Immature natural killer cell (primary cell): Measurements from ENCODE around the gene B3GALT2. TPM values are rescaled to one million over a fixed set of nuclear protein-coding genes. Genes with fewer than 3 reads are reported as not detected.
"Not testable (repeated sequence)": the region's sequence is repeated elsewhere in the genome, so short reads cannot be mapped to it uniquely, and the experiment has no call there.

Experiments used
- DNase-seq, 3 donors: peaks; one replicate each; pipeline ENCODE4 v3.0.0; 2022; ENCODE audit warnings: mixed read lengths in 1 of 3
- H3K27ac Mint-ChIP-seq, 6 donors: one replicate each; pipeline ENCODE4 v1.8.0; 2020; ENCODE audit warnings: mixed read lengths in 6 of 6, mild to moderate bottlenecking in 5 of 6, inconsistent platforms in 4 of 6, moderate library complexity in 3 of 6
- H3K27me3 Mint-ChIP-seq, 3 donors: one replicate each; pipeline ENCODE4 v1.8.0; 2020 to 2021; ENCODE audit warnings: low read depth in 3 of 3, mild to moderate bottlenecking in 3 of 3, mixed read lengths in 3 of 3, moderate library complexity in 3 of 3, inconsistent platforms in 1 of 3
- H3K36me3 Mint-ChIP-seq, 3 donors: one replicate each; pipeline ENCODE4 v1.8.0; 2020; ENCODE audit warnings: mixed read lengths in 3 of 3, inconsistent platforms in 2 of 3, mild to moderate bottlenecking in 2 of 3
- H3K4me1 Mint-ChIP-seq, 2 donors: one replicate each; pipeline ENCODE4 v1.8.0; 2020; ENCODE audit warnings: inconsistent platforms in 2 of 2, mild to moderate bottlenecking in 2 of 2, mixed read lengths in 2 of 2, moderate library complexity in 1 of 2
- H3K4me3 Mint-ChIP-seq, 5 donors: one replicate each; pipeline ENCODE4 v1.8.0; 2020; ENCODE audit warnings: mild to moderate bottlenecking in 5 of 5, mixed read lengths in 5 of 5, inconsistent platforms in 3 of 5, moderate library complexity in 3 of 5
- H3K9me3 Mint-ChIP-seq, 6 donors: one replicate each; pipeline ENCODE4 v1.8.0; 2020; ENCODE audit warnings: mild to moderate bottlenecking in 6 of 6, mixed read lengths in 6 of 6, inconsistent platforms in 4 of 6, moderate library complexity in 3 of 6
- polyA plus RNA-seq, 3 donors: library from polyadenylated mRNA; unstranded; fragments of 300-500 nt; fragmentation: Illumina TruSeq; gene quantifications; one replicate each; pipeline ENCODE4 v1.2.3, GENCODE V29; 2021

Gene B3GALT2, protein sequence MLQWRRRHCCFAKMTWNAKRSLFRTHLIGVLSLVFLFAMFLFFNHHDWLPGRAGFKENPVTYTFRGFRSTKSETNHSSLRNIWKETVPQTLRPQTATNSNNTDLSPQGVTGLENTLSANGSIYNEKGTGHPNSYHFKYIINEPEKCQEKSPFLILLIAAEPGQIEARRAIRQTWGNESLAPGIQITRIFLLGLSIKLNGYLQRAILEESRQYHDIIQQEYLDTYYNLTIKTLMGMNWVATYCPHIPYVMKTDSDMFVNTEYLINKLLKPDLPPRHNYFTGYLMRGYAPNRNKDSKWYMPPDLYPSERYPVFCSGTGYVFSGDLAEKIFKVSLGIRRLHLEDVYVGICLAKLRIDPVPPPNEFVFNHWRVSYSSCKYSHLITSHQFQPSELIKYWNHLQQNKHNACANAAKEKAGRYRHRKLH
- under 1 TPM in 1 of 3 donors, not detected in 2; 0.07 TPM for polyA plus RNA-seq

DNA sequence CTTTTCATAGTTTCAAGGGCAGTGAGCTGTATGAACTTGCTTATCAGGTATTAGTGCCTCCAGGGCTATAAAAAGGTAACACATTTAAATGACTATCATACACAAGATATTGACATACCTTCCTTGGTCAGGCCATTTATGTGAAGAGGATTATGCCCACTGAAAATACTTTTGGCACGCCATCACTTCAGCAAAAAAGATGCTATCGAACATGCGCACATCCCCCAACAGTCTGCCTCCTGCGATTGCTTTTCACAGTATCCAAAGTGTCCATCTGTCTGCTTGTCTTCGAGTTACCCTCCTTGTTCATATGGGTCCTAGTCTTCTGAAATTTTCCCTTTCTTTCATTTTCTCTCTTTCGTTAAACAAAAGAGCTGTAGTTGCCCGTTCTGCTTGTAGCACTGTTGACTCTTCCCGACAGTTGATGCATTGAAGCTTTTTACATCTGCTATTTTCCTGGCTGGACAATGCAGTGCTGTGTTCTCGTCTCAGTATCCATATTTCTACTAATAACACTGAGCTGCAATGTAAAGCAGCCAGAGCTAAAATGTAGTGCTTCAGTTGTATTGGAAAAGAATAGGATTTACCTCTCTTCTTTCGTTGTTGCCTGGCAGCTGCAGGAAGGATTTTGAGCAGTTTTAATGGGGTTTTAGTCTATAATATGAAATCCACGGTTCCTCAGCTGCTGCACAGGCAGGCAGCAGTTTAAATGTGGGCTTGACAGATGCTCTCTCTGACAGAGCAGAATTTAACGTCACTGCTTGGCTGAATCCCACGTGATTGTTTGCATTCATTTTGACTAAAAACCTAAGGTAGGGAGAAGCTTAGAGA lies at the start of gene B3GALT2:
Gene B3GALT2, minus strand, starts transcription at position 713 of the 831 bp plus-strand sequence. CDS start 5,051 bp downstream, outside the sequence.
- peak within 1 kb of the TSS; percentile 3 to 83 (median 56) for H3K27ac Mint-ChIP-seq

DNA sequence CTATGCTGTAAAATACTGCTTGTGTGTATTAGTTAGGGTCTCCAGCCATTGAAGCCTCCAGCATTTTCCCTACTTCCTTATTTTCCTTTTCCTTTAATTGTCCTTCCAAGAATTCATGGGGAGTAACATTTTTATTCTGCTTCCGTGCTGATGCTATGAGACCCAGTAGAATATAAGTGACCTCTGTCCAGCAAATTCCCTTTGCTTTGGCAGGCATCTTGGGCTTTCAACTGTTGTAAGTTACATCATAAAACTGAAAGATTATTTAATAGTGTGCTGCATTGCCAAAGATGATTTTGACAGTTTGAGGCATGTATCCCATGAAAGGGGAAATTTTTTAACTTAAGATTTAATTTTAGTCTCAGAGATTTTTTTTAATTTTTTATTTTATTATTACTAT lies 48.1 kb upstream of the B3GALT2 start:
- DNase-seq = no peak
- no peaks in the 10 kb centered on the region for H3K9me3 Mint-ChIP-seq
- peak overlapping the region in 1 of 6 donors; percentile 28 for H3K27ac Mint-ChIP-seq
- H3K4me1 Mint-ChIP-seq = peaks cover 2 to 7% of the 10 kb centered on the region in 2 donors
- H3K27me3 Mint-ChIP-seq = no peaks in the 10 kb centered on the region
- no peak overlapping the region for H3K4me3 Mint-ChIP-seq
- peaks cover 22 to 31% (median 23%) of the 10 kb centered on the region in 3 donors for H3K36me3 Mint-ChIP-seq

More for the DNA sequence above, at the start of gene B3GALT2:
- H3K36me3 Mint-ChIP-seq = no peaks in the 10 kb centered on the region
- H3K4me1 Mint-ChIP-seq = peaks cover 43 to 78% of the 10 kb centered on the region in 2 donors
- peaks cover 0 to 1% (median 0%) of the 10 kb centered on the region in 3 donors for H3K27me3 Mint-ChIP-seq
- H3K4me3 Mint-ChIP-seq = peak within 1 kb of the TSS in 2 of 5 donors; percentile 1 to 15
- H3K9me3 Mint-ChIP-seq = no peaks in the 10 kb centered on the region
- no peak for DNase-seq

DNA sequence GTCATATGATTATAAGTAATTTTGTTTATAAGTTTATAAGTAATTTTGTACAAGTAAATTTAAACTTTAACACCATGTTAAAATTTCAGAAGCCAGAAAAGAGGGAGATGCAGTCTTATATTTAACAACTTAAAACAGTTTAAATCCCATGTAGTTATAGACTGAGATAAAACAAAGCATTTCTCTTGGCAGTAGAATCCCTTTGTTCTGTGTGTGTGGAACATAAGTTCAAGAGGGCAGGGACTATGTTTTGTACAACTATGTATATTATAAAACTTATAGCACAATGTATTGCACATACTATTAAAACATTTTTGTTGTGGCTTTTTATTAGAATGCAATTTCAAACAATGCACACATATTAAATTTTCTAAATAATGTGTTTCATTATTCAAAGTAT lies 44.7 kb upstream of the B3GALT2 start:
- peaks cover 6 to 17% (median 12%) of the 10 kb centered on the region in 3 donors for H3K36me3 Mint-ChIP-seq
- H3K27ac Mint-ChIP-seq, H3K4me3 Mint-ChIP-seq: not testable (repeated sequence)

DNA sequence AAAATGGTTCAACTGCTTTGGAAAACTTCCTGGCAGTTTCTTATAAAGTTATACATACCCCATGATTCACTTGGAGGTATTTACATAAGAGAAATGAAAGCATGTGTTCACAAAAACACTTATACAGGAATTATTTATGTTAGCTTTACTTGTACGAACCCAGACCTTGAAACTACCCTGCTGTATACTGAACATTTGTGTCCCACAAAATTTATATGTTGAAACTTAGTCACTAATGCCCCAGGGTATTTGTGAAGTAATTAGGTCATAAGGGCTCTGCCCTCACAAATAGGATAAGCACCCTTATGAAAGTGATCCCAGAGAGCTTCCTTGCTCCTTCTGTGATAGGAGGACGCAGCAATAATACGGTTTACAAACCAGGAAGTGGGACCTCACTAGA lies 42.7 kb upstream of the B3GALT2 start:
- Mint-ChIP-seq H3K27ac (no peak overlapping the region), H3K4me1 (peaks cover 13 to 35% of the 10 kb centered on the region in 2 donors), H3K36me3 (peaks cover 12 to 19% (median 14%) of the 10 kb centered on the region in 3 donors), H3K27me3 (peaks cover 0 to 2% (median 0%) of the 10 kb centered on the region in 3 donors), H3K9me3 (no peaks in the 10 kb centered on the region), H3K4me3 (no peak overlapping the region)
- DNase-seq = no peak

More for the DNA sequence above, 44.7 kb upstream of the B3GALT2 start:
- H3K27me3 Mint-ChIP-seq, H3K9me3 Mint-ChIP-seq, DNase-seq: not testable (repeated sequence)
- peaks cover 6 to 24% of the 10 kb centered on the region in 2 donors for H3K4me1 Mint-ChIP-seq

DNA sequence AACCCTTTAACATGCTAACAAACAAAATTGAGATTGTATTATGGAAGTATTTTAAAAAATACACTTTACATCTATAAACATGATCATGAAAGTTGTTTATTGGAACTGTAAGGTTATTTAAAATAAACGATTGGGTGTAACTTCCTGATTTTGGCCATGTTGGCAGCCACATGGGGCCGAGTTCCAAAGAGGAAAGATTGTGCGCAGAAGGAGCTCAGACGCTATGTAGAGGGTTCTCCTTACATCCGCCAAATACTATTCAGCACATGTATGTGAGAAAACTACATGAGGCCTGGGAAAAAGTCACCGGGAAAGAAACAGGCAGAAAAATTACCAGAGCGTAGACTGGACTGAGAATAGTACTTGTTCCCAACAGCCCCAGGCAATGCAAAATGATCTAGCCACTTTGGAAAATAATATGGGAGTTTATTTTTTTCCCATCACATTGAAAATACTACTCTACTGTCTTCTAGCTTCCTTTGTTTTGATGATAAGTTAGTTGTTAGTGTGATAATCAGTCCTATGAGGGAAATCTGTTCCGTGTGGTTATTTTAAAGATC lies 35.7 kb upstream of the B3GALT2 start:
- no peak for DNase-seq
- Mint-ChIP-seq H3K9me3 (no peaks in the 10 kb centered on the region), H3K36me3 (peaks cover 19 to 31% (median 20%) of the 10 kb centered on the region in 3 donors), H3K27ac (no peak overlapping the region), H3K27me3 (peaks cover 0 to 2% (median 0%) of the 10 kb centered on the region in 3 donors), H3K4me3 (no peak overlapping the region), H3K4me1 (peaks cover 16 to 37% of the 10 kb centered on the region in 2 donors)

DNA sequence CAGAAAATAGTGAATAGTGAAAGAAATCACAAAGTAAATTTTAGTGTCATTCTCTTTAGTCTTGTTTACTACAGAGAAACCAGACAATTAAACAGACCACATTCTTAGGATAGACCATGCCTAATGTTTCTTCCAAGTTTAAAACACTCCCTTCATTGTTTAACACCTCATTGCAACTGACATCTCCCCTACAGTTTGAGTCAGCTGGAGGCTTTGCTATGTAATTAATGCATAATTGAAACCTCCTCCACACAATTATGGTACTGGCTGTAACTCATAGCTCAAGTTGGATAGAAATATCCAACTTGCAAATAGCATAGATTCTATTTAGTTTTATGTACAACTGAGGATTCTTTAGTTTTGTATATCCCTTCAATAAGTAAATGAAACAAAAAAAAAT lies 35.2 kb upstream of the B3GALT2 start:
- Mint-ChIP-seq H3K9me3 (no peaks in the 10 kb centered on the region), H3K4me3 (no peak overlapping the region), H3K27me3 (peaks cover 0 to 2% (median 0%) of the 10 kb centered on the region in 3 donors), H3K4me1 (peaks cover 15 to 32% of the 10 kb centered on the region in 2 donors), H3K36me3 (peaks cover 16 to 33% (median 19%) of the 10 kb centered on the region in 3 donors), H3K27ac (peak overlapping the region in 1 of 6 donors; percentile 58)
- no peak for DNase-seq

DNA sequence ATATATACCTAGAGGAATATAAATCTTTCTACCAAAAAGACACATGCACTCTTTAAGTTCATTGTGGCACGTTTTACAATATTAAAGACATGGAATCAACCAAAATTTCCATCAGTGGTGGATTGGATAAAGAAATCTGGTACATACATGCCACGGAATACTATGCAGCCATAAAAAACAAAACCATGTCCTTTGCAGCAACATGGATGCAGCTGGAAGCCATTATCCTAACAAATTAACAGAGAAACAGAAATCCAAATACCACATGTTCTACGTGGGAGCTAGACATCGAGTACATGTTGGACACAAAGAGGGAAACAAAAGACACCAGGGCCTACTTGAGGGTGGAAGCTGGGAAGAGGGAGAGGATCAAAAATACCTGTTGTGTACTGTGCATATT lies 33.0 kb upstream of the B3GALT2 start:
- Mint-ChIP-seq H3K27me3 (no peaks in the 10 kb centered on the region), H3K4me3 (no peak overlapping the region), H3K4me1 (peaks cover 4 to 21% of the 10 kb centered on the region in 2 donors), H3K9me3 (no peaks in the 10 kb centered on the region), H3K27ac (peak overlapping the region in 3 of 6 donors; percentile 4 to 35 (median 14)), H3K36me3 (peaks cover 15 to 36% (median 21%) of the 10 kb centered on the region in 3 donors)
- no peak for DNase-seq

DNA sequence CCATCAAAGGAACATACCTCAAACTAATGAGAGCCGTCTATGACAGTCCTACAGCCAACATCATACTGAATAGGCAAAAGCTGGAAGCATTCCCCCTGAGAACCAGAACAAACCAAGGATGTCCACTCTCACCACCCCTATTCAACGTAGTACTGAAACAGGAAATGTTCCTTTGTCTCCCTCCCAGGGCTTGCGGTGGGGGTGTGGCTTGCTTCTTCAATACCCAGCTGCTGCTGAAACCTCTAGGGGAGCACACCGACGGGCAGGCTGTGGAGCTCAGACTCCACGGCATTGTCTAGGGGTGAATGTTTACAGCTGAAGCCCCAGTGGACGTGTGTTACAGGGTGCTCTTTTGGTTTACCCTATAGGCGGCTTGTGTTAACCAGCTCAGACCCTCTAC lies 30.5 kb upstream of the B3GALT2 start:
- DNase-seq = no peak
- H3K36me3 Mint-ChIP-seq = peaks cover 20 to 48% (median 31%) of the 10 kb centered on the region in 3 donors
- no peak overlapping the region for H3K27ac Mint-ChIP-seq
- no peaks in the 10 kb centered on the region for H3K9me3 Mint-ChIP-seq
- H3K27me3 Mint-ChIP-seq = peaks cover 0 to 2% (median 0%) of the 10 kb centered on the region in 3 donors
- H3K4me1 Mint-ChIP-seq = peaks cover 2 to 17% of the 10 kb centered on the region in 2 donors
- H3K4me3 Mint-ChIP-seq = no peak overlapping the region

DNA sequence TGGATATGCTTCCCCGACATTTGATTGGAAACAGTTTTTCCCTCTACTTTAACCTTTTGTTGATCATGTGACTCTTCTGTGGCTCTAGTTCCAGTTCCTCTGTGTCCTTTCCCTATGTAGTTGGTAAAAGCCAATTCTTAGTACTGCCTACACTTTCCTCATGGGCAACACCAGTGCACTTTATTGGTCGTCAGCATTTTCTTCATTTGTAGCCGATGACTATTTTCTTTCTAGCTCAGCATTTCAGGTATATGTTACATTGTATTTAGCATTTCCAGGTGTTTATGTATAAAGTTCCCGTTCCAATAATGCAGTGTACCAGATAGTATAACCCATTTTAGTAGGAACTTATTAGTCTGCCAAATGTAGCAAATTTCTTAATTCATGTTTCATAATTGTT lies 27.6 kb upstream of the B3GALT2 start:
- Mint-ChIP-seq H3K36me3 (peaks cover 20 to 56% (median 33%) of the 10 kb centered on the region in 3 donors), H3K4me3 (no peak overlapping the region), H3K9me3 (no peaks in the 10 kb centered on the region), H3K27ac (no peak overlapping the region), H3K27me3 (peaks cover 0 to 2% (median 0%) of the 10 kb centered on the region in 3 donors), H3K4me1 (peaks cover 19 to 41% of the 10 kb centered on the region in 2 donors)
- DNase-seq = no peak

DNA sequence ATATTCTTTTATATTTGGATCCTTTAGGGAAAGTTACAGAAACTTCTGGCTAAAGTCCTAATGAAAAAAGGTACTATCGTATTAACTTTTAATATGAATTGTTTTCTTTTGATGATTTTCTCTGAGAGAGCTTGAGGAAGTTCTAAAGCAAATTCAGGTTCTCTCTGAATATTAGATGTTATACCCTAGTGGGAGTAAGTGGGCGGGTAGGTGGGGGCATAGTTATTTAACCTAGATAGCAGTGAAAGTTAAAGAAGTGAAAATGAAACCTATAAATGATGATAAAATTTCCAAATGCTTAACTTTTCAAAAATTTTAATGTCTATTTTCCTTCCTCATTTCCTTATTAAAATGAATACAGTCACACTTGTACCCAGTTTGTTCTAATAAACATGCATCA lies 26.2 kb upstream of the B3GALT2 start:
- Mint-ChIP-seq H3K36me3 (peaks cover 23 to 53% (median 44%) of the 10 kb centered on the region in 3 donors), H3K9me3 (peaks cover 0 to 8% (median 5%) of the 10 kb centered on the region in 6 donors), H3K27ac (no peak overlapping the region), H3K4me3 (no peak overlapping the region), H3K27me3 (peaks cover 0 to 2% (median 0%) of the 10 kb centered on the region in 3 donors), H3K4me1 (peaks cover 23 to 48% of the 10 kb centered on the region in 2 donors)
- no peak for DNase-seq

DNA sequence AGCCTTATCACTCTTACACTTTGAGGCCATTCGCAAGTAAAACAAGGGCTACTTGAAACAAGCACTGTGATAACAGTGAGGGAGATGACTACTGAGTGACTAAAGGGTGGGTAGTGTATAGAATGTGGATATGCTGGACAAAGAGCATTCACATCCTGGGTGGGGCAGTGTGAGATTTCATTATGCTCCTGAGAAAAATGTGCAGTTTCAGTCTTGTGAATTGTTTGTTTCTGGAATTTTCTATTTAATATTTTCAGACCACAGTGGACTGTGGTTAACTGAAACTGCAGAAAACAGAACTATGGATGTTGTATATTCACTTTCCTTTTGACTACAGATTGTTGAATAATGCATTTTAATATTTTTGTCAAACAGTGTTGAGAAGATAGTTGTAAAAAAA lies 25.1 kb upstream of the B3GALT2 start:
- H3K4me1 Mint-ChIP-seq = peaks cover 23 to 48% of the 10 kb centered on the region in 2 donors
- no peak for DNase-seq
- H3K27me3 Mint-ChIP-seq = peaks cover 0 to 2% (median 0%) of the 10 kb centered on the region in 3 donors
- H3K27ac Mint-ChIP-seq = peak overlapping the region in 5 of 6 donors; percentile 21 to 70 (median 66)
- no peak overlapping the region for H3K4me3 Mint-ChIP-seq
- peaks cover 34 to 59% (median 55%) of the 10 kb centered on the region in 3 donors for H3K36me3 Mint-ChIP-seq
- H3K9me3 Mint-ChIP-seq = peaks cover 0 to 18% (median 16%) of the 10 kb centered on the region in 6 donors

DNA sequence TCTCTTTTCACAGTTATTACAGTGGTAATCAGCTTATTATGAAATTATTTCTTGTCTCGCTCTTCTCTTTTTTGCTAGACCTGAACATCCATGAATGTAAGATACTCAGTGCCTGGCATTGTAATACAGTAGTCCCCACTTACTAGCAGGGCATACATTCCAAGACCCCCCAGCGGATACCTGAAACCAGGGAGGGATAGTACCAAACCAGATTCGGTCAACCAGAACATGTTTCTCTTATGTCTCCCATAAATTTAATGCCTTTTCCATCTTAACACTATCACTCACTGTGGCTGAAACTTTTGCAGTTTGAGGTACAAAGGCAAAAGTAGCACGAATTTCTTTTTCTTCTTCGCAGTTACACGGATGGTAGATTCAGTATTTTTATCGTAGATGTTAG lies 24.6 kb upstream of the B3GALT2 start:
- Mint-ChIP-seq H3K27me3 (peaks cover 0 to 2% (median 0%) of the 10 kb centered on the region in 3 donors), H3K27ac (peak overlapping the region; percentile 21 to 70 (median 60)), H3K9me3 (peaks cover 0 to 21% (median 21%) of the 10 kb centered on the region in 6 donors), H3K36me3 (peaks cover 34 to 60% (median 55%) of the 10 kb centered on the region in 3 donors), H3K4me3 (no peak overlapping the region), H3K4me1 (peaks cover 23 to 43% of the 10 kb centered on the region in 2 donors)
- no peak for DNase-seq

DNA sequence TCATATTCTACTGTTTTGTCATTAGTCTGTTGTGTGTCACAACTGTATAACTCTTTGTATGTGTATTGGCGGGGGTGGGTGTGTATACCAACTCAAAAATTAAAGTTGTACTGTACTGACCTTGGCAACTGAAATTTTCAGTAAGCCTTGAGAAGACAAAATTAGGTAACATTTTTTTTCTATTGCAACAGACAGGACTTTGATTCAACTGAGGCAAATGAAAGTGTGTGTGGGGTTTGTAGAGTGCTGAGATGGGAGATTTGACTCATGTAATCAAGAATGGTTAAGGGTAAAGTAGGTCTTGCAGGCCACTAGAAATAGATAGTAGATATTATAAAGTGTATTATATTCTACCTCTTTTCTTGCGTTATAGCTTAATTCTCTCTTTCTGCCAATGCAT lies 14.6 kb upstream of the B3GALT2 start:
- no peak for DNase-seq
- Mint-ChIP-seq H3K4me3 (no peak overlapping the region), H3K27ac (peak overlapping the region in 2 of 6 donors; percentile 24 to 56)

More for the DNA sequence above, 14.6 kb upstream of the B3GALT2 start:
- H3K36me3 Mint-ChIP-seq = peaks cover 17 to 20% (median 18%) of the 10 kb centered on the region in 3 donors
- peaks cover 35 to 74% of the 10 kb centered on the region in 2 donors for H3K4me1 Mint-ChIP-seq
- no peaks in the 10 kb centered on the region for H3K27me3 Mint-ChIP-seq
- peaks cover 0 to 6% (median under 1%) of the 10 kb centered on the region in 6 donors for H3K9me3 Mint-ChIP-seq
